ENCODE measurements around the gene SPATA20. TPM values are rescaled to one million over a fixed set of nuclear protein-coding genes. Genes with fewer than 3 reads are reported as not detected.

SPATA20 gene
- total RNA-seq, 1 donor from 2014 or later, result 71.7 TPM

GRCh38 chr17:50583641-50584040, 36.7 kb downstream of the SPATA20 start:
- Mint-ChIP-seq H3K4me3 (no peak overlapping the region), H3K4me1 (peaks cover 49% of the 10 kb centered on the region), H3K27ac (peak overlapping the region; percentile 80), H3K27me3 (ENCODE audit: low read depth) (no peaks in the 10 kb centered on the region), H3K9me3 (no peaks in the 10 kb centered on the region), H3K36me3 (no peaks in the 10 kb centered on the region)
- no peak for TF ChIP-seq CTCF (IDR thresholded peaks at IDR 0.05; ENCODE audit: unreplicated experiment)
- no peak for DNase-seq (ENCODE audit: low spot score in 2 of 2, unreplicated experiment in 2 of 2)

- no peak for DNase-seq (ENCODE audit: low spot score in 2 of 2, unreplicated experiment in 2 of 2)
- H3K4me3 Mint-ChIP-seq, result peak overlapping the region; percentile 9
- H3K27me3 Mint-ChIP-seq (ENCODE audit: low read depth), result no peaks in the 10 kb centered on the region
- peak overlapping the region; percentile 80 for H3K27ac Mint-ChIP-seq
- TF ChIP-seq CTCF (IDR thresholded peaks at IDR 0.05; ENCODE audit: unreplicated experiment), result no peak
- no peaks in the 10 kb centered on the region for H3K9me3 Mint-ChIP-seq
- no peaks in the 10 kb centered on the region for H3K36me3 Mint-ChIP-seq
- H3K4me1 Mint-ChIP-seq, result peaks cover 54% of the 10 kb centered on the region
These were observed 37.1 kb downstream of the SPATA20 start for GRCh38 chr17:50584116-50584515.

- Mint-ChIP-seq H3K27me3 (ENCODE audit: low read depth) (no peaks in the 10 kb centered on the region), H3K27ac (no peak overlapping the region), H3K4me1 (peaks cover 60% of the 10 kb centered on the region), H3K36me3 (no peaks in the 10 kb centered on the region), H3K4me3 (no peak overlapping the region), H3K9me3 (no peaks in the 10 kb centered on the region)
- DNase-seq (ENCODE audit: low spot score in 2 of 2, unreplicated experiment in 2 of 2), result no peak
- TF ChIP-seq CTCF (IDR thresholded peaks at IDR 0.05; ENCODE audit: unreplicated experiment), result no peak
These were observed 37.8 kb downstream of the SPATA20 start for GRCh38 chr17:50584749-50585148.

GRCh38 chr17:50585346-50585745, 38.4 kb downstream of the SPATA20 start:
- Mint-ChIP-seq H3K27ac (peak overlapping the region; percentile 30), H3K36me3 (no peaks in the 10 kb centered on the region), H3K27me3 (ENCODE audit: low read depth) (no peaks in the 10 kb centered on the region), H3K4me3 (no peak overlapping the region), H3K4me1 (peaks cover 62% of the 10 kb centered on the region), H3K9me3 (no peaks in the 10 kb centered on the region)
- no peak for DNase-seq (ENCODE audit: low spot score in 2 of 2, unreplicated experiment in 2 of 2)
- TF ChIP-seq CTCF (IDR thresholded peaks at IDR 0.05; ENCODE audit: unreplicated experiment), result no peak

GRCh38 chr17:50585891-50586290, 38.9 kb downstream of the SPATA20 start:
- H3K9me3 Mint-ChIP-seq, result no peaks in the 10 kb centered on the region
- H3K4me1 Mint-ChIP-seq, result peaks cover 62% of the 10 kb centered on the region
- no peak for TF ChIP-seq CTCF (IDR thresholded peaks at IDR 0.05; ENCODE audit: unreplicated experiment)
- no peak overlapping the region for H3K4me3 Mint-ChIP-seq
- no peak for DNase-seq (ENCODE audit: low spot score in 2 of 2, unreplicated experiment in 2 of 2)
- no peak overlapping the region for H3K27ac Mint-ChIP-seq
- H3K36me3 Mint-ChIP-seq, result no peaks in the 10 kb centered on the region
- no peaks in the 10 kb centered on the region for H3K27me3 Mint-ChIP-seq (ENCODE audit: low read depth)

Data from mesothelial cell of epicardium (in vitro differentiated cells).